Fibroblast of lung (primary cell): Measurements from ENCODE around the gene RPL10A. TPM values are rescaled to one million over a fixed set of nuclear protein-coding genes. Genes with fewer than 3 reads are reported as not detected.
A peak's percentile ranks its signal among the peaks of the same experiment; 100 is the strongest.

Experiments used
- DNase-seq, 2 donors: peaks; one replicate each; pipeline versions ENCODE4 v3.0.0 to v3.0.0-alpha.2; 2010; ENCODE audit warnings: low read depth in 2 of 2
- H2AFZ ChIP-seq: 2 replicates; pipeline ENCODE4 v1.5.1; 2012; ENCODE audit warnings: low read length, control low read depth, inconsistent platforms
- H3K27ac ChIP-seq: 2 replicates; pipeline ENCODE4 v1.5.1; 2011; ENCODE audit warnings: low read length, control low read depth; ENCODE audit not compliant: insufficient read depth
- H3K27me3 ChIP-seq: 2 replicates; pipeline ENCODE4 v1.5.1; 2011; ENCODE audit warnings: mild to moderate bottlenecking, low read length; ENCODE audit not compliant: control insufficient read depth, insufficient read depth
- H3K36me3 ChIP-seq: 2 replicates; pipeline ENCODE4 v1.5.1; 2011; ENCODE audit warnings: low read length; ENCODE audit not compliant: control insufficient read depth, insufficient read depth
- H3K4me1 ChIP-seq: 2 replicates; pipeline ENCODE4 v1.5.1; 2011; ENCODE audit warnings: low read length; ENCODE audit not compliant: control insufficient read depth, insufficient read depth; ENCODE audit errors: extremely low read depth
- H3K4me2 ChIP-seq: 2 replicates; pipeline ENCODE4 v1.5.1; 2011; ENCODE audit warnings: low read length, control low read depth; ENCODE audit not compliant: insufficient read depth; ENCODE audit errors: extremely low read depth
- H3K4me3 ChIP-seq, 4 experiments: fragments of 200-600 bp in 1 of 4; sonication (generic) in 1 of 4; replicated peaks in 1 of 4; 2 replicates each; pipeline ENCODE4 v1.5.1; 2011 to 2016; ENCODE audit warnings: low read length in 4 of 4, low read depth in 3 of 4, mild to moderate bottlenecking in 3 of 4, control low read depth in 2 of 4, inconsistent platforms in 1 of 4, mixed read lengths in 1 of 4; ENCODE audit not compliant: insufficient read depth in 1 of 4; ENCODE audit errors: control extremely low read depth in 1 of 4
- H3K79me2 ChIP-seq: 2 replicates; pipeline ENCODE4 v1.5.1; 2012; ENCODE audit warnings: mild to moderate bottlenecking, low read length, inconsistent platforms; ENCODE audit not compliant: control insufficient read depth, insufficient read depth
- H3K9ac ChIP-seq: 2 replicates; pipeline ENCODE4 v1.5.1; 2011; ENCODE audit warnings: mild to moderate bottlenecking, low read length, control low read depth; ENCODE audit not compliant: insufficient read depth
- H3K9me3 ChIP-seq: 2 replicates; pipeline ENCODE4 v1.5.1; 2012; ENCODE audit warnings: low read depth, low read length; ENCODE audit not compliant: control insufficient read depth, insufficient read depth
- H4K20me1 ChIP-seq: 2 replicates; pipeline ENCODE4 v1.5.1; 2011; ENCODE audit warnings: low read length; ENCODE audit not compliant: control insufficient read depth, insufficient read depth; ENCODE audit errors: extremely low read depth
- EZH2 ChIP-seq: IDR thresholded peaks from 2 replicates; pipeline ENCODE4 v1.5.1; 2012; ENCODE audit warnings: low read length, control low read depth, mild to moderate bottlenecking; ENCODE audit errors: missing control alignments
- polyA plus RNA-seq, 2 donors: library from polyadenylated mRNA; depleted of rRNA in 1 of 2; stranded (reverse) in 1 of 2; unstranded in 1 of 2; fragments of >200 nt; gene quantifications; 2 replicates each; pipeline ENCODE4 v1.2.1, GENCODE V29; 2011 to 2012; ENCODE audit warnings: missing spikeins in 1 of 2
- total RNA-seq: library from RNA; depleted of rRNA; stranded (reverse); fragments of >200 nt; gene quantifications from 2 replicates; pipeline ENCODE4 v1.2.1, GENCODE V29; 2014
- TF ChIP-seq, protein P1 (sequence below), 2 donors: IDR thresholded peaks in 1 of 2; conservative IDR thresholded peaks in 1 of 2; 1 replicate in 1 of 2; 2 replicates in 1 of 2; pipeline ENCODE4 v1.5.1; 2011 to 2012; ENCODE audit warnings: low read length in 2 of 2, control low read depth in 1 of 2, inconsistent platforms in 1 of 2, low read depth in 1 of 2, mild to moderate bottlenecking in 1 of 2

The RPL10A gene
- total and polyA plus RNA-seq, 2 donors (not counting 1 experiment from before 2014, with no cell fraction given) = 1,754 to 1,911 TPM

GRCh38 chr6:35427851-35428321 is 40.3 kb upstream of the RPL10A start:
- no peak overlapping the region for H2AFZ ChIP-seq
- H3K9ac ChIP-seq = peak overlapping the region; percentile 3
- no peaks in the 10 kb centered on the region for H4K20me1 ChIP-seq
- H3K4me3 ChIP-seq = no peak overlapping the region
- no peaks in the 10 kb centered on the region for H3K27me3 ChIP-seq
- DNase-seq = peak; percentile 86 to 87
- peaks cover 20% of the 10 kb centered on the region for H3K36me3 ChIP-seq
- H3K79me2 ChIP-seq = no peaks in the 10 kb centered on the region
- no peak for TF ChIP-seq EZH2
- TF ChIP-seq, protein P1, sequence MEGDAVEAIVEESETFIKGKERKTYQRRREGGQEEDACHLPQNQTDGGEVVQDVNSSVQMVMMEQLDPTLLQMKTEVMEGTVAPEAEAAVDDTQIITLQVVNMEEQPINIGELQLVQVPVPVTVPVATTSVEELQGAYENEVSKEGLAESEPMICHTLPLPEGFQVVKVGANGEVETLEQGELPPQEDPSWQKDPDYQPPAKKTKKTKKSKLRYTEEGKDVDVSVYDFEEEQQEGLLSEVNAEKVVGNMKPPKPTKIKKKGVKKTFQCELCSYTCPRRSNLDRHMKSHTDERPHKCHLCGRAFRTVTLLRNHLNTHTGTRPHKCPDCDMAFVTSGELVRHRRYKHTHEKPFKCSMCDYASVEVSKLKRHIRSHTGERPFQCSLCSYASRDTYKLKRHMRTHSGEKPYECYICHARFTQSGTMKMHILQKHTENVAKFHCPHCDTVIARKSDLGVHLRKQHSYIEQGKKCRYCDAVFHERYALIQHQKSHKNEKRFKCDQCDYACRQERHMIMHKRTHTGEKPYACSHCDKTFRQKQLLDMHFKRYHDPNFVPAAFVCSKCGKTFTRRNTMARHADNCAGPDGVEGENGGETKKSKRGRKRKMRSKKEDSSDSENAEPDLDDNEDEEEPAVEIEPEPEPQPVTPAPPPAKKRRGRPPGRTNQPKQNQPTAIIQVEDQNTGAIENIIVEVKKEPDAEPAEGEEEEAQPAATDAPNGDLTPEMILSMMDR (conservative IDR thresholded peaks at IDR 0.05 in 1 of 2, IDR thresholded peaks at IDR 0.05 in 1 of 2; ENCODE audit: low read depth in 1 of 2, low read length in 2 of 2) = no peak
- H3K4me1 ChIP-seq = peaks cover 34% of the 10 kb centered on the region
- H3K9me3 ChIP-seq = no peaks in the 10 kb centered on the region
- no peak overlapping the region for H3K4me2 ChIP-seq
- peak overlapping the region; percentile 82 for H3K27ac ChIP-seq

DNA sequence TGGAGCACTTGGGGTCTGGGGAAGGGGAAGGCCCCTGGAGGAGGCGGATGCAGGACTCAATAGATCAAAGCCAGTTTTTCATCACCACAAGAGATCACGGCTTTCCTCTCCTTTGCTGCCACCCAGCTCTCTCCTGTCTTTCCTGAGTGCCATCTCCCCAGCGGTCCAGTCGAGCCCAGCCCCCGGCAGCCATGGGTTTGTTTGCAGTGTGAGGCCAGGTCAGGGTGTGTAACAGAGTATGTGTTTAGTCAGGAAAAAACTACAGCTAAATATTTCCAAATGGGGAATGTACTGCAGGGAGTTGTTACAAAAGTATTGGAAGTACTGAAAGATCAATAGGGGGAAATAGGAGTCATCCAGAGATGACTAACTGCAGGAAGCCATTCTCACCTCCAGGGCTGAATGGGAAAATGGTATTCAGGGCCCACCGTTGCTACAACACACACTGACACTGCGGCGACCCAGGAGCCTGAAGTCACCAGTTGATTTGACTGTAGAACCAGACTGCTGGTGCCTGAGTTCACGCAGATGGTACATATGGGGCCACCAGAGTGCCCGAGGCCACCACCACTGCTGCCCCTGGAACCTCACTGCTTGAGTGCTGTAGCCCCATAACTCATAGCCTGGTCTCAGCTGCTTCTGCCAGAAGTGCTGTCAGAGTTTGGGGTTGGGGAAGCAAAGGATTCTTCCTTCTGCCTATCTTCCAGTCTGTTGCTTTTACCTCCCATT is 39.6 kb upstream of the RPL10A start:
- H3K4me3 ChIP-seq = no peak overlapping the region
- TF ChIP-seq, protein P1 (conservative IDR thresholded peaks at IDR 0.05 in 1 of 2, IDR thresholded peaks at IDR 0.05 in 1 of 2; ENCODE audit: low read depth in 1 of 2, low read length in 2 of 2) = no peak
- peaks cover 34% of the 10 kb centered on the region for H3K4me1 ChIP-seq
- peaks cover 20% of the 10 kb centered on the region for H3K36me3 ChIP-seq
- H4K20me1 ChIP-seq = no peaks in the 10 kb centered on the region
- no peaks in the 10 kb centered on the region for H3K79me2 ChIP-seq
- peak; percentile 21 to 24 for DNase-seq
- H3K9ac ChIP-seq = no peak overlapping the region
- H3K27ac ChIP-seq = peak overlapping the region; percentile 82
- H3K4me2 ChIP-seq = peak overlapping the region; percentile 4
- no peaks in the 10 kb centered on the region for H3K27me3 ChIP-seq
- H3K9me3 ChIP-seq = no peaks in the 10 kb centered on the region
- H2AFZ ChIP-seq = no peak overlapping the region

GRCh38 chr6:35429463-35429862 is 38.7 kb upstream of the RPL10A start:
- Histone ChIP-seq H3K79me2 (no peaks in the 10 kb centered on the region), H2AFZ (no peak overlapping the region), H4K20me1 (no peaks in the 10 kb centered on the region), H3K9ac (no peak overlapping the region), H3K4me2 (no peak overlapping the region), H3K4me1 (peaks cover 34% of the 10 kb centered on the region), H3K27me3 (no peaks in the 10 kb centered on the region), H3K4me3 (no peak overlapping the region), H3K36me3 (peaks cover 17% of the 10 kb centered on the region), H3K27ac (no peak overlapping the region), H3K9me3 (no peaks in the 10 kb centered on the region)
- no peak for DNase-seq
- TF ChIP-seq, protein P1 (conservative IDR thresholded peaks at IDR 0.05 in 1 of 2, IDR thresholded peaks at IDR 0.05 in 1 of 2; ENCODE audit: low read depth in 1 of 2, low read length in 2 of 2) = no peak
- no peak for TF ChIP-seq EZH2
